Measurements from ENCODE around the gene PROSER3. TPM values are rescaled to one million over a fixed set of nuclear protein-coding genes. Genes with fewer than 3 reads are reported as not detected.

The PROSER3 gene
- total RNA-seq, 4 donors from 2014 or later = 9.6 to 23.8 (median 17.1) TPM

DNA sequence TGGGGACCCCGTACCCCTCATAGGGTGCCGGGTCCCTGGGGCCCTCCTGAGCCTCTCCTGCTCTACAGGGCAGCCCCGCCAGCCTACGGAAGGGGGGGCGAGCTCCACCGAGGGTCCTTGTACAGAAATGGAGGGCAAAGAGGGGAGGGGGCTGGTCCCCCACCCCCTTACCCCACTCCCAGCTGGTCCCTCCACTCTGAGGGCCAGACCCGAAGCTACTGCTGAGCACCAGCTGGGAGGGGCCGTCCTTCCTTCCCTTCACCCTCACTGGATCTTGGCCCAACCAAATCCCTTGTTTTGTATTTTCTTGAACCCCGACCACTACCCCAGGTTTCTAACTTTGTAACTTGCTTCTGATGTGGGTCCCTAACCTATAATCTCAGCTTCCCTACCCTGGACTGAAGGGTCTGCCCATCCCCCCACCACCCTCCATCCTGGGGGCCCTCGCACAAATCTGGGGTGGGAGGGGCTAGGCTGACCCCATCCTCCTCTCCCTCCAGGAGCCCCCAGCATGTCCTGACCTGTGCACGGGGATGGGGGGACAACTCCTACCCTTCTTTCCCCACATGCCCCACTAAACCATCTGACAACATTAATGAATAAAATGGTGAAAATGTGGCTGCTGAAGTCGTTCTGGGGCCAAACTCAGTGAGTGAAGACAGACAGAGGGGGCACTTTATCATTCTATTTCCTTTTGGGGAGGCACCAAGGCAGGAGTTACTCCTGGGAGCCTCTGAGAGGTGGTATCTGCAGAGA lies 30.4 kb downstream of the PROSER3 start:
- no peak overlapping the region for H3K27ac ChIP-seq
- 85% methylated on average over 8 of the region's 12 CpGs for WGBS
- no peak overlapping the region for H3K4me3 ChIP-seq
- H3K36me3 ChIP-seq = peaks cover 22% of the 10 kb centered on the region
- peaks cover under 1% of the 10 kb centered on the region for H3K4me1 ChIP-seq
- H3K27me3 ChIP-seq = no peaks in the 10 kb centered on the region
- no peaks in the 10 kb centered on the region for H3K9me3 ChIP-seq
- no peak for TF ChIP-seq POLR2A (IDR thresholded peaks at IDR 0.05)
- no peak for TF ChIP-seq POLR2AphosphoS5 (IDR thresholded peaks at IDR 0.05)
- no peak for TF ChIP-seq EP300 (IDR thresholded peaks at IDR 0.05)
- TF ChIP-seq, protein P1, sequence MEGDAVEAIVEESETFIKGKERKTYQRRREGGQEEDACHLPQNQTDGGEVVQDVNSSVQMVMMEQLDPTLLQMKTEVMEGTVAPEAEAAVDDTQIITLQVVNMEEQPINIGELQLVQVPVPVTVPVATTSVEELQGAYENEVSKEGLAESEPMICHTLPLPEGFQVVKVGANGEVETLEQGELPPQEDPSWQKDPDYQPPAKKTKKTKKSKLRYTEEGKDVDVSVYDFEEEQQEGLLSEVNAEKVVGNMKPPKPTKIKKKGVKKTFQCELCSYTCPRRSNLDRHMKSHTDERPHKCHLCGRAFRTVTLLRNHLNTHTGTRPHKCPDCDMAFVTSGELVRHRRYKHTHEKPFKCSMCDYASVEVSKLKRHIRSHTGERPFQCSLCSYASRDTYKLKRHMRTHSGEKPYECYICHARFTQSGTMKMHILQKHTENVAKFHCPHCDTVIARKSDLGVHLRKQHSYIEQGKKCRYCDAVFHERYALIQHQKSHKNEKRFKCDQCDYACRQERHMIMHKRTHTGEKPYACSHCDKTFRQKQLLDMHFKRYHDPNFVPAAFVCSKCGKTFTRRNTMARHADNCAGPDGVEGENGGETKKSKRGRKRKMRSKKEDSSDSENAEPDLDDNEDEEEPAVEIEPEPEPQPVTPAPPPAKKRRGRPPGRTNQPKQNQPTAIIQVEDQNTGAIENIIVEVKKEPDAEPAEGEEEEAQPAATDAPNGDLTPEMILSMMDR (IDR thresholded peaks at IDR 0.05) = no peak
- no peak for DNase-seq (ENCODE audit: low spot score in 2 of 2)

DNA sequence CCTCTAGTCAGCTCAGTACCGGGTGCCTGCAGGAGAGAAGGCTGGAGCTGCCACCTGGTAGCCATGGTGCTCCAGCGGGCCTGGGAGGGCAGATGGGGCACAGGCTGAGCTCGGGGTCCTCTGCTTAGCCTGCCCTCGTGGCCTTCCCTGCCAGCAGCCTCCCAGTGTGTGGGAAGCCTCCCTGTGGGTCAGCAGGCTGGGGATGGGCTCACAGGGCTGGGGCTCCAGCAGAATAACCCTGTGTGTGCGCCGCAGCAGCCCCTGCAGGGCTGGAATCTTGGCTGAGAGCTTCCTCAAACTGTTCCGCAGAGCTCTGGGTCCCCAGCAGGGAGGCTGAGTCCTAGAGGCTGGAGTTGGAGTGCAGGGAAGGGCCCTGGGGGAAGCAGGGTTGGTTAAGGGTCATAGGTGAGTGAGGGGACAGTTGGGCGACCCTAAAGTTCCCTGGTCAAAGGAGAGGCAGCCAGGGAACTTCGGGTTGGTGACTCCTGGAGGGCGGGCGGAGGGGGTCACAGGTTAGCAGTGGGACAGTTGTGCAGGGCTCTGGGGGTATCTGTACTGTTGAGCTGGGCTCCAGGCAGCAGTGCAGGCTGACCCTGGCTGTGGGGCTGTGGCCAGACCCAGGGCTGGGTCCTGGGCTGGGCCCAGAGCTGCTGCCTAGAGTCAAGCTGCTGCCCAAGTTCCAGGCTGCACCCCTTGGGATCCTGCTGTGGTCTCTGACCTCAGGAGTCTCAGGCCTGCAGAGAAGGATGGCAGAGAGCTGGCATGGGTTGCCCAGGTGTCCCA lies 31.4 kb downstream of the PROSER3 start:
- H3K36me3 ChIP-seq = peaks cover 18% of the 10 kb centered on the region

DNA sequence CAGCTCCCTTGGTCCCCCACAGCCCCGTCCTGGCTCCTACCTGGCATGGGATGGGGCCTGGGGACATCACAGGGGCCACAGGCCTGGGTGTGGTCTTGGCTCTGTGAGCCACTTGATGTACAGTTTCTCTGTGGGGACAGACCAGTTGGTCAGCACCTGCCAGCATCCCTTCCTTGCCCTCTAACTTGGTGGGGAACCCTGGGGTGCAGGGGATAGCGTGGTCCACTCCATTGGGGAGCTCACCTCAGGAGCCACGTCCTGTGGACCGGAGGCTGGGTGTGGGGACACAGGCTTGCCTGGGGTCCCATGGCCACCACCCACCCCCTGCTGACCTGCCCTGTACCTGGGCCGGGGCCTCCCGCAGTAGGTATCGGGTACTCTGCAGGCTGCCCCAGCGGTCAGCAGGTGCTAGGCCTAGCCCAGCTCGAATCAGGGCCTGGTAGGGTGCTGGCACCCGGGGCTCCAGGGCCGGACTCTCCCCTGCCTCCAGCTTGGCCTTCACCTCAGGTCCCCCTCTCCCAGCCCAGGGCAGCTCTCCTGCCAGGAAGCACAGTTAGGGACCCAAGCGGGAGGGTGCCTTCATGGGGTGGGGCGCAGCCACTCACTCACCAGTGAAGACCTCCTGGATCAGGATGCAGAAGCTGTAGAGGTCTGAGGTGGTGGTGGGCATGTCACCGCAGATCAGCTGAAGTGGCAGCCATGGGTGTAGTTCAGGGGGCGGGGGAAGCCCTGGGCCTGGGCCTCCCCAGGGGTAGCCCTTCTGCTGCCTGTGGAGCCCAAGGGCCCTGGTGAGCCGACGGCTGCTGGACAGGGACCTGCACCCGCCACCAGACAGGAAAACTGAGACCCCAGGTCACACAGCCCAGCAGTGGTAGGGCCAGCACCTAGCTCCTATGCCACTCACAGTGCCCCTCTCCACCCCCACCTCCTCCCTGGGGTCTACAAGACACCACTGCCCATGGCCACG lies 32.3 kb downstream of the PROSER3 start:
- WGBS = 91% methylated on average over 9 of the region's 19 CpGs
- peak in 1 of 2 donors; percentile 76 for DNase-seq (ENCODE audit: low spot score in 2 of 2)
- TF ChIP-seq, protein P1 (IDR thresholded peaks at IDR 0.05) = no peak
- no peak for TF ChIP-seq POLR2AphosphoS5 (IDR thresholded peaks at IDR 0.05)
- no peak for TF ChIP-seq POLR2A (IDR thresholded peaks at IDR 0.05)
- TF ChIP-seq EP300 (IDR thresholded peaks at IDR 0.05) = no peak
- Histone ChIP-seq H3K4me1 (peaks cover 5% of the 10 kb centered on the region), H3K9me3 (no peaks in the 10 kb centered on the region), H3K36me3 (peaks cover 10% of the 10 kb centered on the region), H3K27ac (no peak overlapping the region), H3K4me3 (no peak overlapping the region), H3K27me3 (no peaks in the 10 kb centered on the region)

More for the DNA sequence above, 31.4 kb downstream of the PROSER3 start:
- H3K9me3 ChIP-seq = no peaks in the 10 kb centered on the region
- no peaks in the 10 kb centered on the region for H3K27me3 ChIP-seq
- H3K4me3 ChIP-seq = no peak overlapping the region
- TF ChIP-seq EP300 (IDR thresholded peaks at IDR 0.05) (no peak), POLR2AphosphoS5 (IDR thresholded peaks at IDR 0.05) (no peak), POLR2A (IDR thresholded peaks at IDR 0.05) (no peak)
- TF ChIP-seq, protein P1 (IDR thresholded peaks at IDR 0.05) = no peak
- 88% methylated on average over 5 of the region's 11 CpGs for WGBS
- DNase-seq (ENCODE audit: low spot score in 2 of 2) = peak in 1 of 2 donors; percentile 68
- peaks cover 5% of the 10 kb centered on the region for H3K4me1 ChIP-seq
- no peak overlapping the region for H3K27ac ChIP-seq

DNA sequence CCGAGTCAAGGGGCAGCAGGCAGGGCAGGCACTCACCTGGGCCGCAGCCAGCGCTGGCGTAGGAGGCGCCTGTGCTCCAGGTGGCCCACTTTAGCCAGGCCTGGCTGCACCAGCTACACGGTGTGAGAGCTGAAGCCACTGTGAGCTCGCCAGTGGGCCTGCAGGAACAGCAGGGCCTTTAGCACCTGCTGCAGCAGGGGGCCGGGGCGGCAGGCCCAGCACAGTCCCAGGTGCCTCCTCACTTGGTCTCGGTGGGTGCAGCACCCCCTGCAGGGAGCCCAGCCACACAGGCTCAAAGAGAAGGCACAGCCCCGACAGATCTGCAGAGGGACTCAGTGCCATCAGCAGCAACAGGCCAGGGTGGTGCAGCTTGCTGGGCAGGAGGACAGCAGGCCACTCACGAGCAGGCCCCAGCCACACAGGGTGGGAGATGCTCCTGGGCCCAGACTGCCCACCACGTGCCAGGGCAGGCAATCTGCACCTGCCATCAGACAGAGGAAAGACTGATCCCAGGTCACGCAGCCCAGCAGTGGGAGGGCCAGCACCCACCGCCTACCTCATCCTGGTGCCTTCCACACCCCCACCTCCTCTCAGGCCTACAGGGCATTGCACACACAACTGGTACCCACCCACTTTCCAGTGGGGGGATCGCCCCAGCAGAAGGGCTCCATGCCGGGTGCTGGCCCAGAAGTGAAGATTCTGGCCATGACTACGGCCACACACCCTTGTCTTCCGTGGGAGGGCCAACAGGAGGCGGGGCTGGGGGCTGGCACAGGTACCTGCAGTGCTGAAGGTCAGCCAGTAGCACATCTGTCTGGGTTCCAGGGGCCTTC lies 33.2 kb downstream of the PROSER3 start:
- 66% methylated on average over 5 of the region's 20 CpGs for WGBS
- H3K9me3 ChIP-seq = no peaks in the 10 kb centered on the region
- H3K27ac ChIP-seq = no peak overlapping the region
- TF ChIP-seq POLR2AphosphoS5 (IDR thresholded peaks at IDR 0.05) (no peak), EP300 (IDR thresholded peaks at IDR 0.05) (no peak), POLR2A (IDR thresholded peaks at IDR 0.05) (no peak)
- TF ChIP-seq, protein P1 (IDR thresholded peaks at IDR 0.05) = no peak
- no peak overlapping the region for H3K4me3 ChIP-seq
- peaks cover 7% of the 10 kb centered on the region for H3K27me3 ChIP-seq
- peaks cover 5% of the 10 kb centered on the region for H3K4me1 ChIP-seq
- peaks cover 4% of the 10 kb centered on the region for H3K36me3 ChIP-seq
- peak in 1 of 2 donors; percentile 75 for DNase-seq (ENCODE audit: low spot score in 2 of 2)

Measured in suprapubic skin (tissue), 4 donors.